Upper lobe of left lung (tissue), 6 donors: ENCODE results near the gene GOT2. TPM values are rescaled to one million over a fixed set of nuclear protein-coding genes. Genes with fewer than 3 reads are reported as not detected.

Experiments used
- ATAC-seq, 2 donors: fragments of 200-7000 bp; cut with Tn5 transposase; one replicate each; pipeline ENCODE4 v1.9.1; 2022; ENCODE audit warnings: mild to moderate bottlenecking in 2 of 2, moderate library complexity in 2 of 2; ENCODE audit not compliant: low FRiP score in 2 of 2
- DNase-seq, 2 donors: peaks; one replicate each; pipeline ENCODE4 v3.0.0-alpha.2; 2019 to 2020
- H3K27ac ChIP-seq, 4 donors: fragments of 200-600 bp; sonication (generic); one replicate each; pipeline ENCODE4 v1.5.1; 2016 to 2019
- H3K27me3 ChIP-seq, 4 donors: fragments of 200-600 bp; sonication (generic); one replicate each; pipeline ENCODE4 v1.5.1; 2017 to 2019
- H3K36me3 ChIP-seq, 4 donors: fragments of 200-600 bp; sonication (generic); one replicate each; pipeline ENCODE4 v1.5.1; 2016 to 2019
- H3K4me1 ChIP-seq, 4 donors: fragments of 200-600 bp; sonication (generic); one replicate each; pipeline ENCODE4 v1.5.1; 2018 to 2019
- H3K4me3 ChIP-seq, 4 donors: fragments of 200-600 bp; sonication (generic); one replicate each; pipeline ENCODE4 v1.5.1; 2017 to 2019; ENCODE audit warnings: mild to moderate bottlenecking in 2 of 4, moderate library complexity in 1 of 4
- H3K9me3 ChIP-seq, 4 donors: fragments of 200-600 bp; sonication (generic); one replicate each; pipeline ENCODE4 v1.5.1; 2018 to 2019
- CTCF ChIP-seq, 6 experiments: fragments of 450-650 bp in 4 of 6; fragments of 200-600 bp in 2 of 6; sonication (generic) in 2 of 6; IDR thresholded peaks; one replicate each; pipeline ENCODE4 v1.5.1; 2016 to 2019; ENCODE audit warnings: antibody characterized with exemption in 6 of 6
- EP300 ChIP-seq, 4 donors: sonication (generic); formaldehyde crosslinking; IDR thresholded peaks; one replicate each; pipeline ENCODE4 v1.5.1; 2017; ENCODE audit warnings: antibody characterized with exemption in 4 of 4, control low read depth in 2 of 4
- POLR2A ChIP-seq, 4 donors: fragments of 450-650 bp; IDR thresholded peaks; one replicate each; pipeline ENCODE4 v1.5.1; 2016 to 2017; ENCODE audit warnings: antibody characterized with exemption in 4 of 4, mild to moderate bottlenecking in 2 of 4
- POLR2AphosphoS5 ChIP-seq, 2 donors: sonication (generic); formaldehyde crosslinking; IDR thresholded peaks; one replicate each; pipeline ENCODE4 v1.5.1; 2017; ENCODE audit warnings: antibody characterized with exemption in 2 of 2
- WGBS, 2 donors: methylation state at CpG; one replicate each; pipeline ENCODE4 v1.1.5; 2017 to 2018; 5-methylcytosine and 5-hydroxymethylcytosine counted together
- total RNA-seq, 6 donors: library from RNA; depleted of rRNA in 4 of 6; stranded (reverse); fragments of >200 nt in 4 of 6; gene quantifications; one replicate each; pipeline versions ENCODE4 v1.1.0 to v1.2.1, GENCODE V29; 2016 to 2021
- donor health status: DM: no; HTN: no; CAD: no; lungs with moderate emphysema.
- donor health status: DM: no; HTN: yes; CAD: no; lungs with severe emphysema.

The GOT2 gene
- total RNA-seq, 6 donors from 2014 or later = 28.4 to 52.9 (median 47.2) TPM

DNA sequence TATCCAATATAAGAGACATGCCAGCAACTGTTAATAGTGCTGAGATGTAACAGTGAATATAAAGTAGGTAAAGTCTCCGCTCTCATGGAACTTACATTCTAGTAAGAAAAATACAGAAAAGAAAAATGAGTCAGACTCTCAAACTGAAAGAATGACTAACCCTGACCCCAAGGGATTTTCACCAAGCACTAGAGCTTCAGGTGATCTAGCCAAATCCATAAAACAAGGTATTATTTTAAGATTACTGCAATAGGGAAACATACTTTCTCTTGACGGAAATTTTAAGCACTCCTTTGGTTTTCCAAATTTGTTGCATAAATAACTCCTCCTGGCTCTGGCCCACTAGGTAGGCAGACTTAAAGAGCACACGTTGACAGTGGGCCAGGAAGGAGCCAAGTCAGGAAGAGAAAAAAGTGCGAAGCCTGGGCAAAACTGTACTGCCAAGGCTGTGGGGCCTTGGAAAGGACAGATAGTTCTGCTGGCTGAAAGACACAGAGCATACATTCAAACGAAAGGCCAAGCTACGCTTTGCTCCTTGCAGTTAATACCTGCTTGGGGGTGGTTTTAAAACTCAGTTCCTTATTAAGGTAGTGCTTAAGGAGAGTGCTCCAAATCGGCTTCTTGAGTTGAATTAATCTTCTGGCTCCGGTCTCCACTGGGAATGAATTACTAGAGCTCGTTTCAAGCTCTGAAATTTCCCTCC lies 1.4 kb downstream of the GOT2 start:
- WGBS, 2 donors = 56 to 57% methylated on average over 9 of the region's 9 CpGs
- no peak for TF ChIP-seq EP300 (IDR thresholded peaks at IDR 0.05)
- no peak for TF ChIP-seq POLR2A (IDR thresholded peaks at IDR 0.05)
- no peak for TF ChIP-seq CTCF (IDR thresholded peaks at IDR 0.05)
- Histone ChIP-seq H3K9me3 (no peaks in the 10 kb centered on the region), H3K4me3 (peak overlapping the region in 3 of 4 donors; percentile 85 to 90 (median 89)), H3K4me1 (peaks cover 6 to 23% (median 9%) of the 10 kb centered on the region in 4 donors), H3K27me3 (no peaks in the 10 kb centered on the region), H3K27ac (no peak overlapping the region), H3K36me3 (no peaks in the 10 kb centered on the region)
- DNase-seq (no peak), ATAC-seq (no peak)

DNA sequence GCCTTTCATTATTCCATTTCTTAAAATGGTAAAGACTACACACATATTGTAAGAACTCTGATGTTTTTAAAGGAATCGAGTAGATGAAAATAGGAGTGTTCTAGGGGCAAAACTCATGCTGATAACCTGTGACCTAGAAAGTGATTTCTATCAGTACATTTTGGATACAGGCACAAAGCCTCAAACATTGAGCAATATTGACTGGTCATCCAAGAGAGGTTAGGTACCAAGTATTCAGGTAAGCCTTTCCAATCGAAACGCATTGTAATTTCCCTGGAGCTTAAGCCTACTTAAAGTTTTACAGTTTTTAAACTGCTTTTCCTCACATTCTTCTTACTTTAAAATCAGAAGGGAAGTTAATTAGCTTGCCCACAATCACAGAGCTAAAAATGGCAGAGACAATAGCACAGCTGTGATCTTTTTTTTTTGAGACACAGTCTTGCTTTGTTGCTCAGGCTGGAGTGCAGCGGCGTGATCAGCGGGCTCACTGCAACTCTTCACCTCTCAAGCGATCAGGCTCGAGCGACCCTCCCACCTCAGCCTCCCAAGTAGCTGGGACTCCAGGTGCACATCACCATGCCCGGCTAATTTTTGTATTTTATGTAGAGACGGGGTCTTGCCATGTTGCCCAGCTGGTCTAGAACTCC lies 3.3 kb downstream of the GOT2 start:
- TF ChIP-seq EP300 (IDR thresholded peaks at IDR 0.05) = no peak
- TF ChIP-seq POLR2AphosphoS5 (IDR thresholded peaks at IDR 0.05) = no peak
- no peak for TF ChIP-seq CTCF (IDR thresholded peaks at IDR 0.05)
- TF ChIP-seq POLR2A (IDR thresholded peaks at IDR 0.05) = no peak
- no peaks in the 10 kb centered on the region for H3K9me3 ChIP-seq
- no peaks in the 10 kb centered on the region for H3K27me3 ChIP-seq
- H3K36me3 ChIP-seq = no peaks in the 10 kb centered on the region
- no peak overlapping the region for H3K4me3 ChIP-seq
- ATAC-seq (no peak), DNase-seq (no peak)
- peaks cover 6 to 23% (median 9%) of the 10 kb centered on the region in 4 donors for H3K4me1 ChIP-seq
- 90 to 95% methylated on average over 11 of the region's 11 CpGs for WGBS, 2 donors
- no peak overlapping the region for H3K27ac ChIP-seq

DNA sequence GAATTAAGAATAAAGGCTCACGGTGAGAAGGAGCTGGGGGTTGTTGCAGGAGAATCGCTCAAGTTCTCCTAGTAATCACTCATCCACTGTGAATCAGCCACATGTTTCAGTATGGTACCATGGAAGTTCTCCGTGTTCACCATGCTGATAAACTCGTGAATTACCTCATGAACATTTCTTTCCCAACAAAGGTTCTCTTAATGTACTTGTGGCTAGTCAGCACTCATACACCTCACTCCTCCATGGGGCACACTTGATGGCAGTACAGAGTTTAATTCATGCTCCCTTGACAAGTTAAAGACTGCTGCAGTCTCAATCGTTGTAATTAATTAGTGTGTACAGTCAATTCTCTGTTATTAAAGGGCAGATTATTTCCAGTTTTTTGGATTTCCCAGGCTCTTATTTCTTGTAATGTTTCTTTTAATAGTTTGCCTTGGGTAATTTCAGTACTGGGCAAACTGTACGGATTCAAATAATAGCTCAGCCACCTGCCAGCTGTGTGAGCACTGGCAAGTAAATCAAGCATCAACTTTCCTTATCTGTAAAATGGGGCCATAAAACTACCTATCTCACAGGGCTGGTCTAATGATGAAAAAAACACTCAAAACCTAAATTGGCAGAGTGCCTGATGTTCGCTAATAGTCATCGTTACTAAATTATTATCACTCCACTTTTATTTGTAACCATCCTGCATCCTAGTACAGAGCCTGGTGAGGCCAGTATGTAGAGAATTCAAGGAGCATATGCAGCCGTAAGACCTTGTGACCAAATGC lies 6.1 kb downstream of the GOT2 start:
- H3K9me3 ChIP-seq = no peaks in the 10 kb centered on the region
- ATAC-seq (no peak), DNase-seq (no peak)
- H3K4me1 ChIP-seq = peaks cover 4 to 11% (median 6%) of the 10 kb centered on the region in 4 donors
- peaks cover 0 to 9% (median 1%) of the 10 kb centered on the region in 4 donors for H3K36me3 ChIP-seq
- no peaks in the 10 kb centered on the region for H3K27me3 ChIP-seq
- no peak overlapping the region for H3K4me3 ChIP-seq
- no peak overlapping the region for H3K27ac ChIP-seq
- 88 to 92% methylated on average over 9 of the region's 9 CpGs for WGBS, 2 donors
- TF ChIP-seq EP300 (IDR thresholded peaks at IDR 0.05) (no peak), POLR2AphosphoS5 (IDR thresholded peaks at IDR 0.05) (no peak), CTCF (IDR thresholded peaks at IDR 0.05) (no peak), POLR2A (IDR thresholded peaks at IDR 0.05) (no peak)

DNA sequence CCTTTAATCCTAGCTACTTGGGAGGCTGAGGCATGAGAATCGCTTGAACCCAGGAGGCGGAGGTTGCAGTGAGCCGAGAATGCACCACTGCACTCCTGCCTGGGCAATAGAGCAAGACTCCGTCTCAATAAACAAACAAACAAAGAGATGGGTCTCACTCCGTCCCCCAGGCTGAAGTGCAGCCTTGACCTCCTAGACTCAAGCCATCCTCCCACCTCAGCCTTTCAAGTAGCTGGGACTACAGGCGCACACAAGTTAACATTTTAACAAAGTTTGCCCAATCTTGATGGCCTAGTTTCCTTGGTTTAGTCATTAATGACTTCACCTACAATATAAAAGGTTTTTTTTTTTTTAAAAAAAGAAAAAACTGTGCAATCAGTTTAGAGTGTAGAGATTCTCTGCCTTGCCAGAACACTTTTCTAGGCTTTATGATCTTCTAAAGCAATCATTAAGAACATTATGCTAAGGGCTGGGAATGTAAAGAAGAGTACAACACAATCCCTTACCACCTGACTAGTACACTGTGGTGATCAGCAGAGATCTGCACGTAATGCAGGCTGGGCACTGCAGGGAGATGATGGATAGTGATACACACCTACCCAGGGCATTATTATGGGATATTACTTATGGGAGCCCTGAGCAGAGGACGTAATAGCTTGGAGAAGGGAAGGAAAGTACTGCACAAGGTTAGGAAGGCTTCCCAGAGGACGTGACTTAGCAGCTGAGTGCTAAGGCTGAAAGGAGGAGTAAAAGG lies 6.9 kb downstream of the GOT2 start:
- H3K9me3 ChIP-seq = no peaks in the 10 kb centered on the region
- no peak overlapping the region for H3K27ac ChIP-seq
- 84 to 94% methylated on average over 9 of the region's 9 CpGs for WGBS, 2 donors
- ATAC-seq (no peak), DNase-seq (no peak)
- no peaks in the 10 kb centered on the region for H3K27me3 ChIP-seq
- H3K36me3 ChIP-seq = peaks cover 0 to 16% (median 5%) of the 10 kb centered on the region in 4 donors
- no peak overlapping the region for H3K4me3 ChIP-seq
- TF ChIP-seq CTCF (IDR thresholded peaks at IDR 0.05) = no peak
- no peak for TF ChIP-seq EP300 (IDR thresholded peaks at IDR 0.05)
- TF ChIP-seq POLR2AphosphoS5 (IDR thresholded peaks at IDR 0.05) = no peak
- TF ChIP-seq POLR2A (IDR thresholded peaks at IDR 0.05) = no peak
- H3K4me1 ChIP-seq = peaks cover 0 to 5% (median 0%) of the 10 kb centered on the region in 4 donors
